Neutrophil (primary cell): Measurements from ENCODE around the gene REG3A.

Experiments used
- H3K27ac ChIP-seq: fragments of 200-600 bp; sonication (generic); 2 replicates; pipeline ENCODE4 v1.5.1; 2016; ENCODE audit warnings: mild to moderate bottlenecking, moderate library complexity
- H3K27me3 ChIP-seq: fragments of 200-600 bp; sonication (generic); 2 replicates; pipeline ENCODE4 v1.6.0; 2016; ENCODE audit warnings: mild to moderate bottlenecking
- H3K36me3 ChIP-seq: fragments of 200-600 bp; sonication (generic); 2 replicates; pipeline ENCODE4 v1.5.1; 2017
- H3K4me1 ChIP-seq, 2 experiments: fragments of 200-600 bp in 1 of 2; sonication (generic) in 1 of 2; 1 replicate in 1 of 2; 2 replicates in 1 of 2; pipeline versions ENCODE4 v1.5.1 to v1.6.1; 2013 to 2016; ENCODE audit warnings: low read depth in 1 of 2, low read length in 1 of 2, mild to moderate bottlenecking in 1 of 2, moderate library complexity in 1 of 2; ENCODE audit not compliant: control insufficient read depth in 1 of 2, insufficient read depth in 1 of 2
- H3K4me3 ChIP-seq, 2 experiments: fragments of 200-600 bp in 1 of 2; sonication (generic) in 1 of 2; 1 replicate in 1 of 2; 2 replicates in 1 of 2; pipeline ENCODE4 v1.5.1; 2013 to 2016; ENCODE audit warnings: low read depth in 1 of 2, low read length in 1 of 2, mild to moderate bottlenecking in 1 of 2, moderate library complexity in 1 of 2
- H3K9me3 ChIP-seq: fragments of 200-600 bp; sonication (generic); 2 replicates; pipeline ENCODE4 v1.5.1; 2016
- TF ChIP-seq, protein P1 (sequence below): fragments of 200-600 bp; sonication (generic); IDR thresholded peaks from 2 replicates; pipeline ENCODE4 v1.5.1; 2016; ENCODE audit warnings: antibody characterized with exemption

The REG3A gene

DNA sequence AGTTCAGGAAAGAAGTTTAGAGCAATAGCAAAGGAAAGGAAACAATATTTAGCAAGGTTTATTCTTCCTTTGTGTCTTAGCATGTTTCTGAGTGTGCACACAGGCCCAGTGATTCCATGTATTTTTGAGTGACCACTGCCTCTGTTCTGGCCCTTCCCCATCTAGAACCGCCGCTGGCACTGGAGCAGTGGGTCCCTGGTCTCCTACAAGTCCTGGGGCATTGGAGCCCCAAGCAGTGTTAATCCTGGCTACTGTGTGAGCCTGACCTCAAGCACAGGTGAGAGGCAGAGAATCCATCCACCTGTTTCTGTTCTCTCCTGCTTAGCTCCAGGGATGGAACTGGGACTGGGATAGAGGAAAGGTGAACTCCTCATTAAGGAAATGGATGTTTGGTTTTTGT is 36.9 kb downstream of the REG3A start:
- Histone ChIP-seq H3K36me3 (no peaks in the 10 kb centered on the region), H3K27me3 (no peaks in the 10 kb centered on the region), H3K27ac (no peak overlapping the region), H3K9me3 (no peaks in the 10 kb centered on the region), H3K4me1 (no peaks in the 10 kb centered on the region), H3K4me3 (no peak overlapping the region)
- TF ChIP-seq, protein P1, sequence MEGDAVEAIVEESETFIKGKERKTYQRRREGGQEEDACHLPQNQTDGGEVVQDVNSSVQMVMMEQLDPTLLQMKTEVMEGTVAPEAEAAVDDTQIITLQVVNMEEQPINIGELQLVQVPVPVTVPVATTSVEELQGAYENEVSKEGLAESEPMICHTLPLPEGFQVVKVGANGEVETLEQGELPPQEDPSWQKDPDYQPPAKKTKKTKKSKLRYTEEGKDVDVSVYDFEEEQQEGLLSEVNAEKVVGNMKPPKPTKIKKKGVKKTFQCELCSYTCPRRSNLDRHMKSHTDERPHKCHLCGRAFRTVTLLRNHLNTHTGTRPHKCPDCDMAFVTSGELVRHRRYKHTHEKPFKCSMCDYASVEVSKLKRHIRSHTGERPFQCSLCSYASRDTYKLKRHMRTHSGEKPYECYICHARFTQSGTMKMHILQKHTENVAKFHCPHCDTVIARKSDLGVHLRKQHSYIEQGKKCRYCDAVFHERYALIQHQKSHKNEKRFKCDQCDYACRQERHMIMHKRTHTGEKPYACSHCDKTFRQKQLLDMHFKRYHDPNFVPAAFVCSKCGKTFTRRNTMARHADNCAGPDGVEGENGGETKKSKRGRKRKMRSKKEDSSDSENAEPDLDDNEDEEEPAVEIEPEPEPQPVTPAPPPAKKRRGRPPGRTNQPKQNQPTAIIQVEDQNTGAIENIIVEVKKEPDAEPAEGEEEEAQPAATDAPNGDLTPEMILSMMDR: no peak

DNA sequence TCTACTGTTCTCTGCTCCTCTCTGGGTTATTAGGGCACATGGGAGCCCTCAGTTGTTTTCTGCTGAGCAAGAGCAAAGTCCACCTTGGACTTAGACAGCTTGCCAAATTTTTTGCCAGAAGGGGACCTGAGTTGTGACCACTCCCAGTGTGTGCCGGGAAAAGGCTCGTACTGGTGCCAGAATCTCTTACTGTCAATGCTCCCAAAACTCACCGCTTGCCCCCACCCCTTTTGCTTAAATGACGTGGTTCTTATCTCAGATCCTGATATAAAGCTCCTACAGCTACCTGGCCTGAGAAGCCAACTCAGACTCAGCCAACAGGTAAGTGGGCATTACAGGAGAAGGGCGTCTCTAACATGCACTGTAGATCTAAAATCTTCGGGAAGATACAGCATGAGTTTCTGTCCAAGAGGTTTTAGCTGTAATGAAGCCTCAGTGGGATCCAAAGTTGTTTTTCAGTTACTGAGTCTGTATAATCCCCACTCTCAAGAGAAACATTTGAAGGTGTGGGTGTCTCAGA is 39.3 kb downstream of the REG3A start, which contains the start of gene REG1A:
Gene REG1A (plus strand): TSS at position 295 of the 520 bp plus-strand sequence. CDS start 374 bp downstream, outside the sequence.
- TF ChIP-seq, protein P1: no peak
- Histone ChIP-seq H3K4me3 (no peak within 1 kb of the TSS), H3K27ac (no peak within 1 kb of the TSS)

DNA sequence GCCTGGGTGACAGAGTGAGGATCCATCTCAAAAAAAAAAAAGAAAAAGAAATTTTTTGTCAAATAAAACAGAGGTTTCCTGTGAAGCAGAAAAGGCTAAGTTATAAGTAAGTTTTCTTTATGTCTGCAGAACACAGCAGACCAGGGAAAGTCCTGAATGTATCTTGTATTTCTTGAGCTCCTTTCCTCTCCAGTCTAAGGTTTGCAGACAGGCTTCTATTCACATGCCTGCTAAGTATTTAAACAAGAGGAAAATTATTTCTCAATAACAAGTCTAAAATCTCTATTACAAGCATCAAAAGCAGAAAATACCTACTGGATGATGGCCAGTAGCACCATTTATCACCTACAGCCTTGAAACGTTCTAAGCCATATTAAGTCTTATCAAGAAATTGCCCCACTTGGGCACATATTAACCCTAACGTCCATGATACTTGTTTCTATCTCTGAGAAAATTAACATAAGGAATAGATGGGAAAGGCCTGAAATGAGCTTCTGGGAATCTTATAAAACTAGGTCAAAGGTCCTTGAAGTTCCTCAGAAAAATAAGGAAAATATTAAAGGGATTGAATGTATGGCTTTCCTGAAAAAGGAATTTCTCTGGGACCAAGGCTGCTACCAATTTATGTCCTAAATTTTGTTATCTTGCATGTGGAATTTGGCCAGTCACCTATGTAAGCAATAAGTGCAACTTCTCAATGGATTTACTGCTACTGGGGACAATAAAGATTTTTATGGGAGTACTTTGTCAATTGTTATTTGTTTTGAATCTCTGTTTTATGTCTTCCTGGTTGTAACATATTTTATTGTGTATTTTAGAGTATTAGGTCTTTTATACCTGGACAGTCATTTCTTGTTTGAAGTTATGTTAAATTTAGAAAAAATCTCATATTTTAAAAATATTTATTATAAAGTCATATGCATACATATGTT is 42.3 kb downstream of the REG3A start:
- Histone ChIP-seq H3K27ac (no peak overlapping the region), H3K36me3 (no peaks in the 10 kb centered on the region), H3K4me3 (no peak overlapping the region), H3K4me1 (no peaks in the 10 kb centered on the region), H3K9me3 (no peaks in the 10 kb centered on the region), H3K27me3 (no peaks in the 10 kb centered on the region)
- TF ChIP-seq, protein P1: no peak

More for the DNA sequence above, 39.3 kb downstream of the REG3A start, which contains the start of gene REG1A:
- H3K9me3 ChIP-seq: no peaks in the 10 kb centered on the region
- no peaks in the 10 kb centered on the region for H3K4me1 ChIP-seq
- no peaks in the 10 kb centered on the region for H3K27me3 ChIP-seq
- H3K36me3 ChIP-seq: no peaks in the 10 kb centered on the region

DNA sequence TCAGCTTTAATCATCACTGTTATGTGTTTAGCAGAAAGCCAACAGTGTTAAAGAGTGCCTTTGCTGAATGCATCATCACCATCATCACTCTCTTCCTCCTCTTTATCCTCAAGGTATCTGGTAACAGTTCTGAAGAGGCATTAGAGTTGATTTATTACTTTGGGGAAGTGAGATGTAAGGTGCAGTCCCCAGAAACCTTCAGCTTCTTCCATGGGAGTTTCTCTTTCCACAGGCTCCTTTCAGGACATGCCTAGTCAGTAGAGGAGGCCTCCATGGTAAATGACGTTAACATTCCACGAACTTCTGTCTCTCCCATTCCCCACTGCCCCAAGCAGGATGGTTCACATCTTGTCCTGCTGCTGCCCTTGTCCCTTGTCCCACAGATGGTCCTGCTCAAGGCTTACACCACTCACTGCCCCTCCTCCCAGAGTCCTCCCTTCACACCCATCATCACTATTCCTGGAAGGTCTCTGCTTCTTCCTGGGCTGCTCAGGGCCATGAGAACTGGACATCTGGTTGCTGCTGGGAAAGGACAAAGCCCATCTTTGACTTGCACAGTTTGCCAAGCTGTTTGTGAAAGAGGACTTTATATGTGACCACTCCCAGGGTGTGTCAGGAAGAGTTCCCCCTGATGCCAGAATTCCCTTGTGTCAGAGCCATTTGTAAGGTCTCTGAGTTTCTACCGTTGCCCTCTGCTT is 44.6 kb downstream of the REG3A start:
- no peak overlapping the region for H3K4me3 ChIP-seq
- H3K27me3 ChIP-seq: no peaks in the 10 kb centered on the region
- H3K27ac ChIP-seq: no peak overlapping the region
- H3K9me3 ChIP-seq: no peaks in the 10 kb centered on the region
- no peaks in the 10 kb centered on the region for H3K36me3 ChIP-seq
- no peaks in the 10 kb centered on the region for H3K4me1 ChIP-seq
- TF ChIP-seq, protein P1: no peak

DNA sequence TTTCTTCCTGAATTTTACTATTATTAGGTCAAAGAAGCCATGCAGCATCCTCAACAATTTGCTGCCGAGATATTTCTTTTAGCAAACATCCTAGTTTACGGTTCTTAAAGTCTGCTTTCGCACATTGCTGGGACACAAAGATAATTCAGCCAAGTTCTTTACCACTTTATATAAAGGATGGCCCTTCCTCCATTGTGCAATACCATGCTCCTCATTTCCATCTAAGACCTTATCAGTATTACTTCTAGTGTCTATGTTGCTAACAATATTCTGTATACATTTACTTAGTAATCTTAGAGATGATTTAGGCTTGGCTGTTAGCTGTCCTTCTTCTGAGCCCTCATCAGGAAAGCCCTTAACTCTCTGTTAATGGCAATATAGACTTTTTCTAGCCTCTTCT is 47.3 kb downstream of the REG3A start:
- TF ChIP-seq, protein P1: no peak
- H3K4me1 ChIP-seq: no peaks in the 10 kb centered on the region
- no peak overlapping the region for H3K27ac ChIP-seq
- no peaks in the 10 kb centered on the region for H3K36me3 ChIP-seq
- H3K27me3 ChIP-seq: no peaks in the 10 kb centered on the region
- H3K9me3 ChIP-seq: no peaks in the 10 kb centered on the region
- no peak overlapping the region for H3K4me3 ChIP-seq
